NCI-H1930 (cell line): ENCODE results near the gene HGS.

Experiments
- DNase-seq, 2 experiments: peaks; one replicate each; lab custom pipeline; 2025; lab: John Stamatoyannopoulos, UW

HGS gene, protein sequence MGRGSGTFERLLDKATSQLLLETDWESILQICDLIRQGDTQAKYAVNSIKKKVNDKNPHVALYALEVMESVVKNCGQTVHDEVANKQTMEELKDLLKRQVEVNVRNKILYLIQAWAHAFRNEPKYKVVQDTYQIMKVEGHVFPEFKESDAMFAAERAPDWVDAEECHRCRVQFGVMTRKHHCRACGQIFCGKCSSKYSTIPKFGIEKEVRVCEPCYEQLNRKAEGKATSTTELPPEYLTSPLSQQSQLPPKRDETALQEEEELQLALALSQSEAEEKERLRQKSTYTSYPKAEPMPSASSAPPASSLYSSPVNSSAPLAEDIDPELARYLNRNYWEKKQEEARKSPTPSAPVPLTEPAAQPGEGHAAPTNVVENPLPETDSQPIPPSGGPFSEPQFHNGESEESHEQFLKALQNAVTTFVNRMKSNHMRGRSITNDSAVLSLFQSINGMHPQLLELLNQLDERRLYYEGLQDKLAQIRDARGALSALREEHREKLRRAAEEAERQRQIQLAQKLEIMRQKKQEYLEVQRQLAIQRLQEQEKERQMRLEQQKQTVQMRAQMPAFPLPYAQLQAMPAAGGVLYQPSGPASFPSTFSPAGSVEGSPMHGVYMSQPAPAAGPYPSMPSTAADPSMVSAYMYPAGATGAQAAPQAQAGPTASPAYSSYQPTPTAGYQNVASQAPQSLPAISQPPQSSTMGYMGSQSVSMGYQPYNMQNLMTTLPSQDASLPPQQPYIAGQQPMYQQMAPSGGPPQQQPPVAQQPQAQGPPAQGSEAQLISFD

DNA sequence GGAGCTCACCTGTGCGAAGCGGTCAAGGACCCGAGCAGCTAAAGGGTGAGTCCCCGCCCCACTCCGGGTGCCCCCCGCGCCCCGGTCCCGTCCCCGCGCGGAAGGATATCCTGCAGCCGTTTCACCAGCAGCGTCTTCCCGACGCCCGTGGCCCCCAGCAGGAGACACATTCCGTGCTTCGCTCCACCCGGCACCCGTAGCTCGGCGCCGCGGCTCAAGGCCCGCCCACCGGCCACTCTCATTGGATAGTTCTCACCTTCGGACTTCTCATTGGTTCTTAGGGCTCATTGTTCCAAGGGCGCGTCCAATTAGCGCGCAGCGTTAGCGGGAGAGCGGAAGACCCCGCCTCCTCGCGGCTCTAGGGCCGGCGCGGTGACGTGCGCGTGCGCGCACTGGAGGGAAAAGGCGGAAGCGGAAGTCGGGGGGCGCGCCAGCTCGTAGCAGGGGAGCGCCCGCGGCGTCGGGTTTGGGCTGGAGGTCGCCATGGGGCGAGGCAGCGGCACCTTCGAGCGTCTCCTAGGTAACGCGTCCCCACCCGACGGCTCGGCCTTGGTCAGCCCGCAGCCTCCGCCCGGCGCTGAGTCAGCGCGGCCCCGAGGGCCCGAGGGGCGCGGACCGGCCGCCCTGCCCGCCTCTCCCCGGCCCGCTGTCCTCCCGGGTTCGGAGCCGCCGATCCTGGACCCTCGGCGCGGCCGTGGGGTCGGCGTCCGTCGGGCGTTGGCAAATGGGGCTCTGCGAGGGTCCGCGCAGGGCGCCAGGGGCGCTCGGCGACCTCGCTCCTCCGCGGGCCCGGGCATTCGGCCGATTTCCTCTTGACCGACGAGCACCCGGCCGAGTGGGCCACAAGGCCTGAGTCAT lies at the start of gene HGS, which contains the start of gene ARL16:
Gene HGS (plus strand): TSS at position 428 of the 858 bp plus-strand sequence. CDS start 56 bp downstream, at position 484.
Gene ARL16 (minus strand): TSS at position 214 of the 858 bp plus-strand sequence. CDS start 44 bp downstream, at position 170.
- DNase-seq = peak; percentile 99 to 100

DNA sequence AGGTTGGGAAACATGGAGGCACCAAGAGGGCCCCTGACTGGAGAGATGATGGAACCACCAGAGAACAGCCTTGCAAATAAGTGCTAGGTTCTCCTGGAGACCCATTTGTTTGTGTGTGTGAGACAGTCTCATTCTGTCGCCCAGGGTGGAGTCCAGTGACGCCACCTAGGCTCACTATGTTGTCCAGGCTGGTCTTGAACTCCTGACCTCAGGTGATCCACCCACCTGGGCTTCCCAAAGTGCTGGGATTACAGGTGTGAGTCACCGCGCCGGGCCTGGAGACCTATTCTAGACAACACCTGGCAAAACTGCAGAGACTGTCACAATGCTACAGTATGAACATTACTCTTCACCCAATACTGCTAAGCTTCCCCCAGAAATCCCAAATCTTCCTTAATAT lies 48.4 kb upstream of the HGS start:
- no peak for DNase-seq

DNA sequence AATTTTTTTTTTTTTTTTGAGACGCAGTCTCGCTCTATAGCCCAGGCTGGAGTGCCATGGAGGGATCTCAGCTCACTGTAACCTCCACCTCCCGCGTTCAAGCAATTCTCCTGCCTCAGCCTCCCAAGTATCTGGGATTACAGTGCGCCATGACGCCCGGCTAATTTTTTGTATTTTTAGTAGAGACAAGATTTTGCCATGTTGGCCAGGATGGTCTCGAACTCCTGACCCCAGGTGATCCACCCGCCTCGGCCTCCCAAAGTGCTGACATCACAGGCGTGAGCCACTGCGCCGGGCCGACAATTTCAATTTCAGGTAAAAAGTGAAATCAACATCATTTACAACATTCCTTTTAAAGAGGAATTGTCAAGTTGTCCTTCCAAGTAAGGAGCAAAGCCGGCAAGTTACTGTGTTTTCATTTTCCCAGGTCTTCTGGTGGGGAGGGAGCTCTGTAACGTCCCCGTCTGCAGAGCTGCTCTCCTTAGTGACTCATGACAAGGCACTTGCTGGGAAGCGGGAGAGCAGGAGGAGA lies 47.8 kb upstream of the HGS start:
- no peak for DNase-seq

DNA sequence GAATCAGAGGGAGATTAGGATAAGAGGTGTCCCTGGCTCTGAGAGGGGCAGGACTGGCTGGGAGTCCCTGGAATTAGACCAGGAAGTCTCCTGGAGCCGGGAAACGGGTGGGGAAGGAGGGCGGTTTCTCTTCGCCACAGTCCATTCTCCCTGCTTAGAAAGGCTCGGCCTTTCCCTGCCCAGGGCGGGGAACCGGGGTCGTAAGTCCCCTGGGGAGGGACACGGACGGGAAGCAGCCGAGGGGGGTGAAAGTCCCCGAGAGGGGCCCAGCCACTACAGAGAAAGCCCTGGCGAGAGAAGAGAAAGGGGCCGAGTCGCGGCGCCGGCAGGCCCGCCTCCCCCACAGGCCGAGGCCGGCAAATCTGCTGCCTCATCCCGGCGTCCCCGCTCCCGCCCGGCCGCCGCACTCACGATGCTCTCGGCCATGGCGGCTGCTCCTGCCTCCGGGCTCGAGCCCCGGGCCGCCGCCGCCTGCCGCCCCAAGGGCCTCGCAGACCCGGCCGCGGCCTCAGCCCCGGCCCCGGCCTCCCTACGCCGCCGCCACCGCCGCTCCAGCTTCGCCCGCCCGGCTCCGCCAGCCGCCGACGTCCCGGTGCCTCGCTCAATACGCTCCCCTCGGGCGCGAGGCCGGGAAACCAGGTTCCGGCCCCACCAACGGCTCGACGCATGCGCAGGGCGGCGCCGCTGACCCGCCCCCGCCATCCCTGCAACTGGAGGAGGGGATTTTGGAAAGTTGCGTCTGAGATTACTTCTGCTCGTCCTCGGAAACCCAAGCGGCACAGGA lies 47.1 kb upstream of the HGS start, which contains the start of the genes NPLOC4 and TSPAN10:
Gene NPLOC4 (minus strand): TSS at position 608 of the 784 bp plus-strand sequence. CDS start 182 bp downstream, at position 426.
Gene TSPAN10 (plus strand): TSS at position 692 of the 784 bp plus-strand sequence. CDS start 5,217 bp downstream, outside the sequence.
- DNase-seq = peak; percentile 64 to 85

DNA sequence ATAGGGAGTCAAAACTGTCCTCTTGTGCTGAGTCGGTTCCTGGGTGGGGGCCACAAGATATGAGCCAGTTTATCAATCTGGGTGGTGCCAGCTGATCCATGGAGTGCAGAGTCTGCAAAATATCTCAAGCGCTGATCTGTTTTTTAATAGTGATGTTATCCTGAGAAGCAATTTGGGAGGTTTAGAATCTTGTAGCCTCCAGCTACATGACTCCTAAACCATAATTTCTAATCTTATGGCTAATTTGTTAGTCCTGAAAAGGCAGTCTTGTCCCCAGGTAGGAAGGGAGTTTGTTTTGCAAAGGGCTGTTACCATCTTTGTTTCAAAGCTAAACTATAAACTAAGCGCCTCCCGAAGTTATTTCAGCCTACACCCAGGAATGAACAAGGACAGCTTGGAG lies 45.1 kb upstream of the HGS start:
- DNase-seq = no peak

DNA sequence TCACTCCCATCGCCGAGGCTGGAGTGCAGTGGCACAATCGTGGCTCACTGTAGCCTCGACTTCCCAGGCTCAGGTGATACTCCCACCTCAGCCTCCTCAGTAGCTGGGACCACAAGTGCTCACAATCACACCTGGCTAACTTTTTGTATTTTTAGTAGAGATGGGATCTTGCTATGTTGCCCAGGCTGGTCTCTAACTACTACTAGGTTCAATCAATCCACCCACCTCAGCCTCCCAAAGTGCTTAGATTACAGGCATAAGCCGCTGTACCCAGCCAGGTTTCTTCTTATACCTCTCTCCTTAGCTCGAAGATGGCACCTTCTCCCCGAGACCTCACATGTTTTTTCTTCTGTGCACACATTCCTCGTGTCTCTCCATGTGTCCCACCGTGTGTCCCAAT lies 43.8 kb upstream of the HGS start:
- no peak for DNase-seq

DNA sequence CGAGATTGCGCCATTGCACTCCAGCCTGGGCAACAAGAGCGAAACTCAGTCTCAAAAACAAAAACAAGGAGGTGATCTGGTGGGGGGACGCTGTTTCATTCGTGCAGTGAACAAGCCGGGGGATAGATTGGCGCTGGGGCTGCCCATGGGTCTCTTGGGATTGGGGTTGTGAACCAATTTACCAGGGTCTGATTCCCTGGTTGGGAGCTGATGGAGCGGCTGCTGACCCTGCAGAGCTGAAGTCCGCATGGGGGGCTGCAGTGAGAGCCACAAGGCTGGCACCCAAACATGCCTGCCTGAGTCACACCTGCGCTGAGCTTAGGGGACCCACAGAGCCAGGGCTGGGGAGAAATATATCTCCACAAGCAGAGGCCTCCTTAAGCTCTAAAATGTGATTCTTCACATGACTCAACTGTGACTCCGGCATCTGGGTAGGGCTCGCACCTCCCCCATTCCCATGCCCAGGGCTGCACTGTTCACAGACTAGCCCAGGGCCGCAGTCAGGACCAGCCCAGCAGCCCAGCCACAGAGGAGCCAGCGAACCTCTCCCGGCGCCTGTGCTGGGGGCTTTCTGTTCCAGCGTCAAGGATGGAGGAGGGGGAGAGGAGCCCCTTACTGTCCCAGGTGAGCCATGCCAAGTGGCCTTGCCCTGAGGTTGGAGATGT lies 41.9 kb upstream of the HGS start:
- no peak for DNase-seq

DNA sequence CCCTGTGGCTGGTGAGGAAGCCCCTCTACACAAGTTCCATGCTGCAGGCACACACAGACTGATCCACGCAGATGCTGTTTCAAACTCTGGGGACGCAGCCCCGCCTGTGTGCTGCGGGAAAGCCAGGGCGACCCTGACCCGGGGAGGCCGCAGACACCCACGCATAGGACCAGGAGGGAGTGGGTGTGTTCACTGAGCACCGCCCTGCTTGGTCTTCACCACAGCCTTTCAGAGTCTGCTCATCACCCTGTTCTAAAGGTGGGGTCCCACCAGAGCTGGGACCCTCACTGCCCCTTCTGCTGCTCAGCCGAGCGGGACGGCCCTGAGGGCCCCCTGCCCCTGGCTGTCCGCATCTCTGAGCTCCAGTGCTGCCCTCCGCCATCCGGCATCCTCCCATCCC lies 39.3 kb upstream of the HGS start:
- no peak for DNase-seq

DNA sequence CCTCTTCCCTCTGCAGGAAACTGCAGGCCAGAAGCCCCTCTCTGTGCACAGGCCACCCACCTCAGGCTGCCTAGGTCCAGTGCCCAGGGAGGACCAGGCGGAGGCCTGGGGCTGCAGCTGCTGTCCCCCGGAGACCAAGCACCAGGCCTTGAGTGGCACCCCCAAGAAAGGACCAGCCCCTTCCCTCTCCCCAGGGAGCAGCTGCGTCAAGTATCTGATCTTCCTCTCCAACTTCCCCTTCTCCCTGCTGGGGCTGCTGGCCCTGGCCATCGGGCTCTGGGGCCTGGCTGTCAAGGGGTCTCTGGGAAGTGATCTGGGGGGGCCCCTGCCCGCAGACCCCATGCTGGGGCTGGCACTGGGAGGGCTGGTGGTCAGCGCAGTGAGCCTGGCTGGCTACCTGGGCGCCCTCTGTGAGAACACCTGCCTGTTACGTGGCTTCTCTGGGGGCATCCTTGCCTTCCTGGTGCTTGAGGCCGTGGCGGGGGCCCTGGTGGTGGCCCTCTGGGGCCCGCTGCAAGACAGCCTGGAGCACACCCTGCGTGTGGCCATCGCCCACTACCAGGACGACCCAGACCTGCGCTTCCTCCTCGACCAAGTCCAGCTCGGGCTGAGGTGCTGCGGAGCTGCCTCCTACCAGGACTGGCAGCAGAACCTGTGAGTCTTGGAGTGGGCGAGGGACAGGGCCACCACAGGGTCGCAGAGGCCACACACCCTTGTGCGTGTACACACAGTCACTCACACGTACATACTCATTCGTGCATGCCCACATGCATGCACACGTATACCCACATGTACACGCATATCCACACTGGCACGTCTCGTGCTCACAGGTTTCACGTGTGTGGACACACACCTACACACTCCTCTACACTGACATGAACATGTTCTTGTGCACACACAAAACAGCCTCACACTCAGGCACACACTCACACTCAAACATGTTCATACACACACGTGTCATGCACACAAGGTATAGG lies 38.5 kb upstream of the HGS start:
- DNase-seq = no peak

DNA sequence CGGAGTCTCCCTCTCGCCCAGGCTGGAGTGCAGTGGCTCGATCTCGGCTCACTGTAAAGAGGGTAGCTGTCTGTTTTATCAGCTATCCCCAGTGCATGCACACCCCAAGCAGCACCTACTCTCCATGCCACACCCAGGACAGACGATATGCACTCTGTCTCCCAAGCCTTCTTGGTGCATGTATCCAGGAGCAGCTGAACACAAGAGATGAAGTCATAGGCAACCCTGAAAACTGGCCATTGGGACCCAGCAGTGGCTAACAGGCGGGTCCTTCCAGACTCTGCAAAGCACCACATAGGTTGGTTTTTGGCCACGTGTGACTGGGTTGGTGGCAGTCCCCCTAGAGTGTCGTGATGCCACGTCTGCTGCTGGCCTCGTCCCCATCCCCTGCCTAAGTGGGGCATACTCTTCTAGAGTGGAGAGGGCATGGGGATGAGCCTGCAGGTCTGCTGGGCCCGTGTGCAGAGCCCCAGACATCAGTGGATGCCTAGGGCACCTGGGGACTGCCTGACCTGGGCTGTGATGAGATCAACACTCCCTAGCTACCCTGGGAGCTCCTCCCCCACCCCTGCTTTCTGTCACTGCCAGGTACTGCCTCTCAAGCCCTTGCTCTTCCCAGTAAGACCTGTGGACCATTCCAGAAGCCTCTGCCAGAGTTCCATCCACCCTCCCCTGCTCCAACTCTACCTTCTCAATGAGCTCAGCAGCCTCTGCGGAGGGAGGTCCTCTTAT lies 36.8 kb upstream of the HGS start:
- DNase-seq = no peak

DNA sequence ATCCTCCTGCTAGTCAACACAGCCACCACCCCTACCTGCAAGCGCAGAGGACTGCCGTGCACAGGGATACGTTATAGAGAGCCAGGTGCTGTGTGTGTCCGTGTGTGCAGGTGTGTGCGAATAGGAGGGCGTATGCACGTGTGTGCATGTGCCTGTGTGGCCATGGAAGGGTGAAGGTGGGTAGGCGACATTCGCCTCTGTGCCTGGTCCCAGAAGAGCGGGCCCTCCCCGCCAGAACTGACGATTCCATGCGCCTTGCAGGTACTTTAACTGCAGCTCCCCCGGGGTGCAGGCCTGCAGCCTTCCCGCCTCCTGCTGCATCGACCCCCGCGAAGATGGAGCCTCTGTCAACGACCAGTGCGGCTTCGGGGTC lies 36.2 kb upstream of the HGS start:
- no peak for DNase-seq

DNA sequence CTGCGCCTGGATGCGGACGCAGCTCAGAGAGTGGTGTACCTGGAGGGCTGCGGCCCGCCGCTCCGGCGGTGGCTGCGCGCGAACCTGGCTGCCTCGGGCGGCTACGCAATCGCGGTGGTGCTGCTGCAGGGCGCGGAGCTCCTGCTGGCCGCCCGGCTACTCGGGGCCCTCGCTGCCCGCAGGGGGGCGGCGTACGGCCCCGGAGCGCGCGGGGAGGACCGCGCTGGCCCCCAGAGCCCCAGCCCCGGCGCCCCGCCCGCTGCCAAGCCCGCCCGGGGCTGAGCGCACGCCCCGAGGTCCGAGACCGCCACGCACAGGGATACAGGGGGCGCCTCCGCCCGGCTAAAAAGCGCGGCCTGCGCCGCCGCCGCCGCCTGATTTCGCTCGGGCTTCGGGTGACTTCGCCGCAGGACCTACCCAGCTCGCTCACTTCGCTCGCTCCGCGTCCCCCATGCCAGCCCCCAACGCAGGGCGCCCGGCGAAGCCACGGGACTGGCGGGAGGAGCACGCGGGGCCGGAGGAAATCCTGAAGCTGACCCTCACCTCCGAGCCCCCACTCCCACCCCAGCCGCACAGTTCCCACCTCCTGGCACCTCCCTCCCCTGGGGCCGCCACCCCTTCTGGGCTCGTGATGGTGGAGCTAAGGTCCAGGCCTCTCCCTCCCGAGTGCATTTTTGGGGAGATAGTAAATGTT lies 35.7 kb upstream of the HGS start:
- no peak for DNase-seq

DNA sequence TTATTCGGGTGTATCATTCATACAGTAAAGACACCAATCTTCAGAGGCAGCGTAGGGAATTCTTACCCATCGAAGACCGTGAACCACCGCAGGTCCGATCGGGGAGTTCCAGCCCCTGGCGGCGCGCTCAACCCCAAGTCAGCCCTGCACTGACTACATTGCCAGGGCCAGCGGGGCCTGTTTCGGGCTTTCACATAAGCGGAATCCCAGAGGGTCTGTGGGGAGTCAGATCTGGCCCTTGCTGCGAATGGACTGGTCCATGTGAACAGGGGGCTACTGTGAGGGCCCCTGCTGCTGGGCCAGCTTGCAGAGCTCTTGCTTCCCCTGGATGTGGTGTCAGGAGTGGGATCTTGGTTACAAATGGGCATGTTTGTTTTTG lies 35.1 kb upstream of the HGS start:
- no peak for DNase-seq

DNA sequence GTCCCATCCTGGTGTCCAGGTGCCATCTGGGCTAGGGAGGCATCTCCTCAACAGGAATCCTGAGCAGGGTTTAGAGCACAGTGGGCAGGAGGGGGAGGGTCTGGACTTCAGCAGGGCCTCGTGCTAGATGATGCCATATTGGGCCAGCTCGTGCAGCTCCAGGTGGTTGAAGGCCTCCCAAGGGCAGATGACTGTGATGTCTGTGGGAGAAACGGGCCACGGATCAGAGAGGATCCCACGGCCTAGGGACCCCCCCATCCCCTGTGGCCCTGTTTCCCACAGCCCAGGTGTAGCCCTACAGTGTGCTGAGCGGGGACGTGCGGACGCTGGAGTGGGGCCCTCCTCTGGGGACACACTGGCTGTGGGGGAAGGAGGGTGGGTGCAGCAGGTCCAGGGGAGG lies 32.9 kb upstream of the HGS start:
- DNase-seq = no peak

DNA sequence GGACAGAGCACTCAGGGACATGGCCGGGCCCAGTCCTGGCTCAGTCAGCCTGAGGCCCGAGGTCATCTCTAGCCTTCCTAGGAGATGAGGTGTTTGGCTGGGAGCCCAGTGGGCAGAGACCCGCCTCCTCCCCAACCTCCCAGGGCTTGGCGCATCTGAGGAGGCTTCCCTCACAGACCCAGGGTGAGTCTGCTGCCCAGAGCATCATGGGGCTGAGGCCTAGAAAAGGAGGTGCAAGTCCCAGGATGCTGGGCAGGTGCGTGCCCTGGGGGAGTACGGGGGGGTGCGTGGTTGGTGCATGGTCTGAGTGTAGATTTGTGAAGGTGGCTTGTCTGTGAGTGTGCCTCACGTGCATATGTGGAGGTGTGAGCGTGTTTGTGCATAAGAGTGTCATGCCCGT lies 32.1 kb upstream of the HGS start:
- no peak for DNase-seq

DNA sequence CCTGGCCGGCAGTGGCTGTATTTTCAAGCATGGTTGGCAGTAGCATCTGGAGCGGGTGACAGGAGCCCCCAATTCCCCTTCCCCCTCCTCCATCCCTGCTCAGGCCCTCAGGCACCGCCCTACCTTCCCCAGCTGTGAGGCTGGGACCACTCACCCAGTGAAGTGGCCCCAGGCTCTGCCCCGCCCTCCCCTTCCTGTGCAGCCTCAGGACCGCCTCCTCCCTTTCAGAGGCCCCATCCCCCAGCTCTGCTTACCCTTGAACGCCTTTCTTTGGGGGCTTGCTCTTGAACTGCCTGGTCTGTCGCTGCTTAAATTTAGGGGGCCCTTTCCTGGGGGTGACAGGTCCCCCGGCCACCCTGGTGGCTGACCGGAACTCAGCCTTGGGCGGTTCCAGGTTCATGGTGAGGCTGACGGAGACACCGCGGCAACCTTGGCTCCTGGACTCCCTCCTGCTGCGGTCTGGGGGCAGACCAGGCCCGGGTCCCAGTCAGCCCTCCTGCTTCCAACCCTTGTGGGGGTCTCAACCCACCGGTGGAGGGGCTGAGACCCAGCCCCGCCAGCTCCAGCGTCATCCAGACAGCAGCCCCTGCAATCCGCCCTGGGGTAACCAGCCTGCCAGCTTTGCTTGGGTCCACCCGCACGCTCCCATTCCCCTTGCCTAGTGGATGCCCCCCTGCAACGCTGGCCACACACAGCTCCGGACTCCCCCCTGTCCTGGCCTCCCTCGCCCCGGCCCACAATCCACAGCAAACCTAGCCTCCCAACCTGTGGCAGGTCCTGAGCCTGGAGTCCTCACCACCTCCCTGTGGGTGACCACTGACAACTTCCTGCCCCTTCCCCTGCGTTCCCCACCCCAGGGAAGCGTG lies 30.7 kb upstream of the HGS start:
- no peak for DNase-seq
